ENCODE results near the gene MCRIP1. TPM values are rescaled to one million over a fixed set of nuclear protein-coding genes. Genes with fewer than 3 reads are reported as not detected.
A peak's percentile ranks its signal among the peaks of the same experiment; 100 is the strongest.

Gene MCRIP1
- total and polyA plus RNA-seq, 9 of the 15 experiments (the other 6 are each of a cell fraction or from before 2014, with no cell fraction given): 0.39 to 35.8 (median 9.7) TPM

GRCh38 chr17:81842725-81843504, 9.8 kb upstream of the MCRIP1 start (continued):
- no peak for TF ChIP-seq MCM7 (IDR thresholded peaks at IDR 0.05)
- no peak for TF ChIP-seq ZNF75A (CRISPR knock-in tag; IDR thresholded peaks at IDR 0.05)
- no peak for TF ChIP-seq PHB (CRISPR knock-in tag; IDR thresholded peaks at IDR 0.05)
- 0 out of 2 replicates have a peak, but pooled peaks have one; percentile 22 for TF ChIP-seq POLR2AphosphoS5 (IDR thresholded peaks at IDR 0.05; ENCODE audit: control insufficient read depth, insufficient read depth, low read depth, low read length)
- TF ChIP-seq CTBP1 (IDR thresholded peaks at IDR 0.05; ENCODE audit: borderline replicate concordance): peak; percentile 21; the same call in 1 of the 2 replicates
- no peak for TF ChIP-seq HMG20A (CRISPR knock-in tag; conservative IDR thresholded peaks at IDR 0.05)
- no peak for TF ChIP-seq RBM15 (IDR thresholded peaks at IDR 0.05; ENCODE audit: insufficient read depth, low read length)
- peak; percentile 72 for TF ChIP-seq POLR2A (conservative IDR thresholded peaks at IDR 0.05)
- no peak for TF ChIP-seq NR2C2 (CRISPR knock-in tag; IDR thresholded peaks at IDR 0.05)
- peak; percentile 30; the same call in 1 of the 2 replicates for TF ChIP-seq NR2C2 (tag; IDR thresholded peaks at IDR 0.05)
- TF ChIP-seq PHF21A (IDR thresholded peaks at IDR 0.05; ENCODE audit: borderline replicate concordance, low read depth): no peak
- no peak for TF ChIP-seq TAF1 (IDR thresholded peaks at IDR 0.05; ENCODE audit: control insufficient read depth, extremely low read depth, insufficient read depth, low read length, severe bottlenecking)
- TF ChIP-seq GMEB1 (CRISPR knock-in tag; IDR thresholded peaks at IDR 0.05): no peak
- TF ChIP-seq ZNF444 (CRISPR knock-in tag; IDR thresholded peaks at IDR 0.05): no peak
- no peak for TF ChIP-seq CREM (IDR thresholded peaks at IDR 0.05; ENCODE audit: low read depth)
- peak; percentile 82 for TF ChIP-seq POLR2B (IDR thresholded peaks at IDR 0.05; ENCODE audit: low read depth, partially characterized antibody)
- TF ChIP-seq ZNF280B (CRISPR knock-in tag; IDR thresholded peaks at IDR 0.05): no peak
- peak; percentile 78; the same call in 1 of the 2 replicates for TF ChIP-seq SUPT5H (IDR thresholded peaks at IDR 0.05)
- TF ChIP-seq LEF1 (IDR thresholded peaks at IDR 0.05): no peak
- TF ChIP-seq ZNF717 (CRISPR knock-in tag; IDR thresholded peaks at IDR 0.05): no peak
- no peak for TF ChIP-seq ZNF316 (IDR thresholded peaks at IDR 0.05)
- TF ChIP-seq HMGXB4 (CRISPR knock-in tag; IDR thresholded peaks at IDR 0.05): no peak
- no peak for TF ChIP-seq ARHGAP35 (IDR thresholded peaks at IDR 0.05; ENCODE audit: partially characterized antibody)
- TF ChIP-seq ZNF121 (CRISPR knock-in tag; conservative IDR thresholded peaks at IDR 0.05): no peak
- no peak for TF ChIP-seq RBBP5 (IDR thresholded peaks at IDR 0.05; ENCODE audit: borderline replicate concordance, insufficient read depth, low read length, poor library complexity, severe bottlenecking)
- no peak for TF ChIP-seq NEUROD1 (IDR thresholded peaks at IDR 0.05; ENCODE audit: borderline replicate concordance, low read depth, low read length, partially characterized antibody)
- no peak for TF ChIP-seq EZH2 (IDR thresholded peaks at IDR 0.05; ENCODE audit: borderline replicate concordance, low read depth, low read length)

Measured in K562 (cell line).